GM21576 (cell line): ENCODE data around the gene KLHL1.

Experiments used
- ATAC-seq: cut with Tn5 transposase; IDR thresholded peaks from one replicate; pipeline ENCODE4 v1.9.1; 2021; ENCODE audit warnings: mild to moderate bottlenecking, moderate library complexity; ENCODE audit not compliant: unreplicated experiment

The KLHL1 gene

GRCh38 chr13:69704311-69704710, 403.9 kb downstream of the KLHL1 start:
- ATAC-seq, result no peak

- ATAC-seq, result no peak
Measured at GRCh38 chr13:69690999-69691398, 417.3 kb downstream of the KLHL1 start.

GRCh38 chr13:69683921-69684686, 424.1 kb downstream of the KLHL1 start:
- ATAC-seq, result peak; percentile 58

GRCh38 chr13:69681722-69682121, 426.5 kb downstream of the KLHL1 start:
- ATAC-seq, result no peak

- no peak for ATAC-seq
Measured at GRCh38 chr13:69677343-69677742, 430.9 kb downstream of the KLHL1 start.

- no peak for ATAC-seq
Measured at GRCh38 chr13:69676286-69676685, 432.0 kb downstream of the KLHL1 start.

- no peak for ATAC-seq
Measured at GRCh38 chr13:69660155-69660554, 448.1 kb downstream of the KLHL1 start.

GRCh38 chr13:69657676-69658075, 450.6 kb downstream of the KLHL1 start:
- ATAC-seq, result no peak

- no peak for ATAC-seq
Measured at GRCh38 chr13:69654392-69654791, 453.9 kb downstream of the KLHL1 start.
